Activated CD4-positive, alpha-beta T cell treated with anti-CD3 and anti-CD28 coated beads, Interleukin-2, amount 50 U/mL, for 1 hour (primary cell): Measurements from ENCODE around the gene TXNDC12.
"Not testable (repeated sequence)": the region's sequence is repeated elsewhere in the genome, so short reads cannot be mapped to it uniquely, and the experiment has no call there.

Experiments used
- DNase-seq: peaks from one replicate; pipeline ENCODE4 v3.0.0-alpha.2; 2020

Gene TXNDC12

DNA sequence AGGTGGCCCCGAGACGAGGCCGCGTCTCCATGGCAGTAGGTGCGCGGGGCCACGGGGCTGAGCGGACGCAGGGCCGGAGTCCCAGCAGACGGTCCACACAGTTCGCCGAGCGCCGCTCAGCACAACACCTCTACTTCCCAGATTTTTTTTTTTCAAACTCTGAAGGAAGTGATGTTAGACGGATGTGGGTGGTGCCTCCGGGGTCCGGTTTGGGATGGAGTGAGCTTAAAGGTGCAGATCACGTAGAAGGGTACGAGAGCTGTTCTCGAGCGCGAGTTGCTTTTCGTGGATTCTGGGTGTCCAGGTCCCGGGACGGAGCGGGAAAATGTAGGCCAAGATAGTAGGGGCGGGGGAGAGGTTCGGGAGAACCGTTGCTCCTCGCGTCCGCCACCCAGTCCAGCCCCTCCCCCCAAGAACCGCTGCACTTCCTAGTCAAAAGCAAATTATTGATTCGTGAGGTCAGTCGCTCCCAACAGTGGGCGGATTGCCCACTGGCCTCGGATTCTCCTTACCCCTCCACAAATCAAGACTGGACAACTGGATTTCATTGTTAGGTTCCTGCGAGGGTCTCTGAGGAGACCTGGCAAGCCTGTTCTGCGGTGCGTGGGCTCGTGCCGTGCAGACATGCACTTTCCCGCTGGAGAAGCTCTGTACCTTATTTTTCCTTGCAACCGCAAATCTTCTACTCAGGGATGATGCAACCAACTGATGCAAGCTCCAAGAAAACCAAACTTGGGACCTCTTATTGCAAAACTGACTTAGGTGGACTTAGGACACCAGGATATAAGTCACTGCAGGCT, at the start of gene TXNDC12:
TSS of gene TXNDC12 (minus strand) at position 126 of the 800 bp plus-strand sequence. CDS start at position 31, 95 bp downstream.
- peak; percentile 54 for DNase-seq

GRCh38 chr1:52102336-52103013, 47.5 kb upstream of the TXNDC12 start:
- DNase-seq = no peak

- no peak for DNase-seq
Observed at GRCh38 chr1:52098139-52098871, 43.3 kb upstream of the TXNDC12 start.

DNA sequence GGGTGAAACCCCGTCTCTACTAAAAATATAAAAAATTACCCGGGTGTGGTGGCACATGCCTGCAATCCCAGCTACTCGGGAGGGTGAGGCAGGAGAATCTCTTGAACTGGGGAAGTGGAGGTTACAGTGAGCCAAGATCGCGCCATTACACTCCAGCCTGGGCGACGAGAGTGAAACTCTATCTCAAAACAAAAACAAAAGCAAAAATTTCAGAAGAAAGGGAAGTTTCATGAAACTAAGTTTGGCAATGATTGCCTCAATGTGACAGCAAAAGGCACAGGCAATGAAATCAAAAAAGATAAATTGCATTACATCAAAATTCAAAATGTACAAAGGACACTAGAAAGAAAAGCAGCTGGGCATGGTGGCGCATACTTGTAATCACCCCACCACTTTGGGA, 41.2 kb upstream of the TXNDC12 start:
- no peak for DNase-seq

GRCh38 chr1:52094300-52094699, 39.3 kb upstream of the TXNDC12 start:
- DNase-seq = not testable (repeated sequence)

DNA sequence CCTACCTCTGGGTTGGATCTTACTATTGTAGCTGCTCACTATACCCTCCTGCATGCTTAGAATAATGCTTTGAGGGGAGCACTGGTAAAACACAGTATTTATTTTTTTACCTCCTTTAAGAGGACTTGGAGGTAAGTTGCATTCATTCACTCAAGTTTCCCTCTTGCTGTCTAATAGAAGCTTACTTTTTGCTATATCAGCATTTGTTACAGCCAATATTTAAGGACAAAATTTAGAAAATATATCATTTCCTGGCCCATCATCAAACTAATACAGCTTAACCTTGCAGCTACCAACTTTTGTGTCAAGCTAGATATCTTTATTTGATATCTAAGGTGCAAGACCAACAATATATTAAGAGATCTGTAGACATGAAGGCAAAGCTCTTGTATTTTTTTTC, 32.9 kb upstream of the TXNDC12 start:
- not testable (repeated sequence) for DNase-seq

DNA sequence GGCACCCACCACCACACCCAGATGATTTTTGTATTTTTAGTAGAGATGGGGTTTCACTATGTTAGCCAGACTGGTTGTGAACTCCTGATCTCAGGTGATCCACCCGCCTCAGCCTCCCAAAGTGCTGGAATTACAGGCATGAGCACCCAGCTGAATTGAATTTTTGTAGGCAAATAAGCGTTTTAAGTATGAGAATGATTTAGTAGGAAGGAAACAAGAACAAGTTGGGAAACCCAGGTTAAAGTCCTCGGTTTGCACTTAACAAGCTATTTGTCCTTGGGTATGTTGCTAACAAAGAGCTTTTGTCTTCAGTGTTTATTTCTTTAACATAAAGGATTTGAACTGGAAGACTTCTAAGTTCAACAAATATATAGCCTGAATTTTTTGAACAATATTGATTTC, 25.0 kb upstream of the TXNDC12 start:
- no peak for DNase-seq

DNA sequence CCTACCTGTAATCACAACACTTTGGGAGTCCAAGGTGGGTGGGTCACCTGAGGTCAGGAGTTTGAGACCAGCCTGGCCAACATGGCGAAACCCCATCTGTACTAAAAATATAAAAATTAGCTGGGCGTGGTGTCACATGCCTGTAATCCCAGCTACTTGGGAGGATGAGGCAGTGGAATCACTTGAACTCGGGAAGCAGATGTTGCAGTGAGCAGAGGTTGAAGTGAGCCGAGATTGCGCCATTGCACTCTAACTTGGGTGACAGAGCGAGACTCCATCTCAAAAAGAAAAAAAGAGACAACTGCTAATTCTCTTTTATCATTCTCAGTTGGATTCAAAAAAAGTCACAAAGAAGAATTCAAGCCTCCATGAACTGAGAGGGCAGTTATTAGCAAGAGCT, 22.3 kb upstream of the TXNDC12 start:
- DNase-seq = not testable (repeated sequence)

DNA sequence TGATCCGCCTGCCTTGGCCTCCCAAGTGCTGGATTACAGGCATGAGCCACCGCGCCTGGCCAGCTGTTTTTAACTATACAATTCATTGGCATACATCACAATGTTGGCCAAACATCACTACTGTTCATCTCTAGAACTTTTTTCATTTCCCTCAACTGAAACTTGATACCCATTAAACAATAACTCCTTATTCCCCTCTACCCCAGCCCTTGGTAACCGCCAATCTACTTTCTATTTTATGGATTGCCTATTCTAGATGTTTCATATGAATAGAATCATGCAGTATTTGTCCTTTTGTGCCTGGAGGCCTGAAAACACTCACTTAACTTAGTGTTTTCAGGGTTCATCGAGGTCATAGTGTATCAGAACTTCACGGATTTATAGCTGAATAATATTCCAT, 17.3 kb upstream of the TXNDC12 start:
- DNase-seq = no peak

DNA sequence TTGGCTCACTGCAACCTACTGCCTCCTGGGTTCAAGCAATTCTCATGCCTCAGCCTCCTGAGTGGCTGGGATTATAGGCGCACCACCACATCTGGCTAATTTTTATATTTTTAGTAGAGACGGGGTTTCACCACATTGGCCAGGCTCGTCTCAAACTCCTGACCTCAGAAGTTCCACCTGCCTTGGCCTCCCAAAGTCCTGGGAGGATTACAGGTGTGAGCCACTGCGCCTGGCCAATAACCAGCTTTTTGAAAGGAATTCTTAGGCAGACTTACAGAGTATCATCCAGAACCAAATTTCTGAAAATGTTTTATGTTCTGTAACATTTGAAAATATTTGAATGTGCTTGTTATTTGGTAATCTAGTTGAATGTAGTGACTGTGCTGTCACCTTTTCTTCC, 15.7 kb upstream of the TXNDC12 start:
- no peak for DNase-seq

DNA sequence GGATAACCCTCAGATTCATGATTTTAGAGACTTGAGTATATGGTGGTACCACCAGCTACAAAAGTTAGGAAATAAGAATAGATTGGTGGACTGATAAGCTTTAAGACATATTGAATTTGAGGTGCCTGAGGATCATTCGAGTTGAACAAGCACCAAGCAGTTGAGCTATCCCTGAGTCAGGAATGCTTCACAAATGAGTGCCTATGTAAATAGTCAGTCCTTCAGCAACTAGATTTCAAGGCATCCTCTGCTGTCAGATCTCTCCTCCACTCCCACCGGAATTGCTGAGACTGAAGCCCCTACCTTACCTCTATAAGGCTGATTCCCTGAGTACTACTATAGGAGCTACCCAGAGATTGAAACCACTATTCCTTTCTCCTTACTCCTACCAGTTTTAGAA, 8.2 kb upstream of the TXNDC12 start:
- DNase-seq = no peak

DNA sequence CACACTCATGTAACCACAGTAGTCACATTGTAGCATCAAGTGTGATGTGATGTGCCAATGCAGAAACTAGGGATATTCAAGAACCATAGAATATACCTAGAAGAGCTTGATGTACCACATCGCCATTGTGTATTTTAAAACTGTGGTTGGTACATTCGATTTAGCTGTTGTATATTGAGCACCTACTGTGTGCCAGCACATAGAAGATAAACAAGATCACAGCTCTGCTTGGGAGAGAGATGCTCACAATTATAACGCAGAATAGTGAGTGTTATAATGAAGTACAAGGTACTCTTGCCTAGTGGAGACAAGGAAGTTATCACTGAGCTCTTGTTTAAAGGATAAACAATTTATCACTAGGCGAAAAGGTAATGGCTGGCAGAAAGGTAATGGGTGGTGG, 5.8 kb upstream of the TXNDC12 start:
- no peak for DNase-seq

DNA sequence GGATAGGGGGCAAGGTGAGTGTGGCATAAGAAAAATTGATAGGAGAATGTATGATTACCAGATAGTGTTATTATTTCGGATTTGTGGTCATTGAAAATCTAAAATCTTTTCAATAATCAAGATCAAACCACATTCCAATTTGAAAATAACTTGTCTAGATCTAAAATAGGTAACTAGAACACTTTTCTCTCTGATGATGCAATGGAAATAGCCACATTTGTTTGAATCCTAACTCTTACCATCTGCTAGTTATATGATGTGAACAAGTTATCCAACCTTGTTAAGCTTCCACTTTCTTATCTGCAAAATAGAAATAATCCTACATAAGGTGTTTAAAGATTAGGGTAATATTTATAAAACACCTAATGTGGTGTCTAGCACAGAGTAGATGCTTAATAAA, 4.9 kb upstream of the TXNDC12 start:
- DNase-seq = no peak

GRCh38 chr1:52059321-52059720, 4.3 kb upstream of the TXNDC12 start:
- DNase-seq = no peak

- DNase-seq = no peak
Observed at GRCh38 chr1:52057876-52058415, 3.0 kb upstream of the TXNDC12 start.

- no peak for DNase-seq
Observed at GRCh38 chr1:52057255-52057654, 2.3 kb upstream of the TXNDC12 start.

- DNase-seq = no peak
Observed at GRCh38 chr1:52056937-52057231, 1.9 kb upstream of the TXNDC12 start.

DNA sequence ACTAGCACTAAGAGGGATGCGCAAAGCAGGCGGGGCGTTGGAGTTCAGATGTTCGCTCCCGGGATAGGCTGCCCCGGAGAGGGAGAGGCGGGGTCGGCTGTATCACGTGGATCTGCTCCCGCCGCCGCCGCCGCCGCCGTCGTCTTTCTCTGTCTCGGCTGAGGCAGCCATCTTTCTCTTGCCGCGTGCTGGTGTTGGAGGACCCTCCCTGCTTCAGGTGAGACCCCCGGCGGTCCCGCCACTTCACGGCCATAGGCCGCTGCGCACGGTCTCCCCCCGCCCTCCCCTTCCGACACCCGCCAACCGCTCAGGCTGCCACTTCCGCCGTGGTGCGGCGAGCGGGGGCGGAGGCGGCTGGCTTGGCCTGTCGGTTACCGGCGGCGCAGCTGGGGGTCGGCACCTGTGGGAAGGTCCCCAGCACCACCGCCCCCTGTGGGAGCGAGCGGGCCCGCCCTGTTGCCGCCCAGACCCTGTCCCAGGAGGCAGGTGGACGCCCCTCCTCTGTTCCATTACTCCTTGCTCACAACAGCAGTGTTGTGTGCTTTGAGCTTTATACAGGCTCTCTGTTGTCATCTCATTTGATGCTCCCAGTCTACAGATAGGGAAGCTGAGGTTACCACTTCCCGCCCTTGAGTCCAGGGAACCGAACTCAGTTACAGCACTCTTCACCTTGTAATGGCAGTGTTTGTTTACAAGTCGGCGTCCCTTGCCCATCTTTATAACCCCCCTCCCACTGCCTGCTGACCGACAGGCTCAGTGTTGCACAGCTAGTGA, 1.4 kb upstream of the TXNDC12 start, which contains the start of gene BTF3L4:
TSS of gene BTF3L4 (plus strand) at position 133 of the 774 bp plus-strand sequence. CDS start 3,553 bp downstream, outside the sequence.
- peak; percentile 91 for DNase-seq

- DNase-seq = no peak
Observed at GRCh38 chr1:52055866-52056162, 823 bp upstream of the TXNDC12 start.

GRCh38 chr1:52054496-52055065, 410 bp downstream of the TXNDC12 start:
- DNase-seq = no peak

GRCh38 chr1:52053862-52054261, 1.1 kb downstream of the TXNDC12 start:
- DNase-seq = no peak

GRCh38 chr1:52049337-52049736, 5.7 kb downstream of the TXNDC12 start:
- not testable (repeated sequence) for DNase-seq
